Muscle of back (tissue), 11 donors: ENCODE measurements around the gene SRPK3. TPM values are rescaled to one million over a fixed set of nuclear protein-coding genes. Genes with fewer than 3 reads are reported as not detected.
"Not testable (repeated sequence)": the region's sequence is repeated elsewhere in the genome, so short reads cannot be mapped to it uniquely, and the experiment has no call there.

Experiments used
- DNase-seq, 3 donors: peaks; one replicate each; pipeline versions ENCODE4 v3.0.0 to v3.0.0-alpha.2; 2013
- polyA plus RNA-seq, 10 donors: library from polyadenylated mRNA; unstranded; fragments of 120-200 nt; gene quantifications; one replicate each; pipeline ENCODE4 v1.2.1, GENCODE V29; 2013; ENCODE audit not compliant: insufficient read length in 10 of 10

Gene SRPK3
- polyA plus RNA-seq, 10 donors, result 116 to 277 (median 198) TPM

GRCh38 chrX:153802513-153803045 is 21.7 kb downstream of the SRPK3 start:
- no peak for DNase-seq

DNA sequence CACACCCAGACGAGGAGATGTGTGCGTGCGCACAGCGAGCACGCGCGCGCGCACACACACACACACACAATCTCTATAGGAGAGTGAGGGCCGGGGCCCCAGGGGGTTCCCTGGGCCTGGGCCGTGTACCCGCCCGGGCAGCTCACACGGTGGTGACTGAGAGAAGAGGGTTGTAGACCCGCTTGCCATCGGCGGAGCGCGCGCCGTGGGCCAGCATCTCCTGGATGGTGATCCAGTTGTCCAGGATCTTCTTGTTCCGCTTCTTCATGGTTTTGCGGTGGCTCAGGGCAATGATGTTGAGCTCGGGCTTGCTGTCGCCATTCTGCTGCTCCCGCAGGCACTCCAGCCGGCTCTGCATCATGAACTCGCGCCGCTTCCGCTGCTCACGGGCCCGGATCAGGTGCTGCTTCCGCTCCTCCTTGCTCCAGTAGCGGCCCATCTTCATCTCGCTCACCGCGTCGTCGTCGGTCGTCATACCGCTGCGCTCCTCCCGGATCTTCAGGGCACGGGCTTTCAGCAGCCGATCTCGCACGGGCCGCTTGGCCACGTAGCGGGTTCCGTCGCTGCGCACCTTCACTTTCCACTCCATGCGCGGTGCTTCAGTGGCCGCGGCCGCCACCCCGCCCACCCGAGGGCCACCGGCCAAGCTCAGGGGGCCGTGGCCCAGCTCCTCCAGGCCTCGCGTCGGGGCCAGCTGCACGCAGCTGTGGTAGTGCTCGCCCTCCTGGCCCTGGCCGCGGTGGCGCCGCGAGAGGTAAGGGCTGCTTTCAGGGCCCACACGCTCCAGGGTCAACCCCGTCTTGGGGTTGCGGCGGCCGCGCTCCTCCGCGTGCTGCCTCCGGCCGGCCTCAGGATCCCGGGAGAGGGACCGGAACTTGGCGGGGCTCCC is 22.6 kb downstream of the SRPK3 start:
- DNase-seq, result no peak

DNA sequence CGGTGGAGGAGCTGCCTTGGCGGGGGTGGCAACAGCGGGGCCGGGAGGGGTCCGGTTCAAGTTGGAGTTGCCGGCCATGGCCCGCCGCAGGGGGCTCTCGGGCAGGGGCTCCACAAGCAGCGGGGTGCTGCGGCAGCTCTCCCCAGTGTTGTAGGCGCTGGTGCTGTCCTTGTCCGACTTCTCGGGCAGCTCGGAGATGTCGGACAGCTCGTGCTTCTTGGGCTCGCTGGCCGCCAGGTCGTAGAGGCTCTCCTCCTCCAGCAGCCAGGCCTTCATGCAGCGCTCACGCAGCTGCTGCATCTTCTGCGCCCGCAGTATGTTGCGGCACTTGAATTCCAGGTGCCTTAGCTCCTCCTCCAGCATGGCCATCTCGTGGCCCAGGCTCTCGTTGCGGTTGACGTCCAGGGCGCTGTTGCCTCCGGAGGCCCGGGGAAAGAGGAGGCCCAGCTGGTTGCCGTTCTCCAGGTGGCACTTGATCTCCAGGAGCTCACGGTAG is 23.3 kb downstream of the SRPK3 start:
- DNase-seq, result no peak

DNA sequence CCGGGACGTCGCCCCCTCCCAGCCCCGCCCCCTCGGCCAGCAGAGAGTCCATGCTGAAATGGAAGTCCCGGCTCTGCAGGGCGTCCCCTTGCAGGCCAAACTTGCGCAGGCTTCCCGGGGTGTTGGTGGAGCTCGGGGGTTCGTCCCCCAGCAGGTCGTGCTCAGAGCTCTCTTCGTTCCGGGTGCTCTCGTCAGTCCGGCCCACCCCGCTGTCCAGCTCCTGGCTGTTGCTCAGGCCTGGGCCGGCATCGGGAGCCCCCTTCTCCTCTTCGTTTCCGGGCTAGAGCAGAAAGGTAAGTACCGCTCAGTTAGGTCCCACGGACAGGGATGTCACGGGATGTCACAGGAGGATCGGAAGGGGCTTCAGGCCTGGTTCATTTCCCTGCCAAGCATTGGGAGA is 23.8 kb downstream of the SRPK3 start:
- DNase-seq, result no peak

- DNase-seq, result no peak
These were observed 24.6 kb downstream of the SRPK3 start for GRCh38 chrX:153805436-153805835.

DNA sequence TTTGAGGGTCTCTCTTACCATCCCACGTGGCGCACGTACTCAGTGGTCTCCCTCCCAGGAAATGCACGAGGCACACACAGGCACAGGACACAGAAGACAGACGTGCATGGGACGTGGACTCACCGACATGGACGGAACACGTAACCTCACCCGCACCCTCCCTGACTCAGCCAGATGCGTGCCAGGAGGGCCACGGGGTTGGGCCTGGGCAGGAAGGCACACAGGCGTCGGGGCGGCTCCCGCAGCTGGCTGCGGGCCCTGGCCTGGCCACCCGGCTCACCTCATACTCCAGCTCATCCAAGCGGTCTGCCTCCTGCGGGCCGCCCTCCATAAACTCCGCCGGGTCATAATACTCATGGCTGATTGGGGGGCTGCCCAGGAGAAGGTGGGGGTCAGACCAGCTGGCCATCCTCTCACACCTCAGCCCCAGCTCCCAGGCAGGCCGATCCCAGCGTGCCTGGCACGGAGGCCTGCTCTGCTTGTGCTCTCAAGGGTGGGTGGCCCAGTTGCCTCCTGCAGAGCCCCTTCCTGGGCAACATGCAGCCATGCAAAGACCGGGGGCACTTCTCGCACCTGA is 26.2 kb downstream of the SRPK3 start:
- DNase-seq, result no peak

DNA sequence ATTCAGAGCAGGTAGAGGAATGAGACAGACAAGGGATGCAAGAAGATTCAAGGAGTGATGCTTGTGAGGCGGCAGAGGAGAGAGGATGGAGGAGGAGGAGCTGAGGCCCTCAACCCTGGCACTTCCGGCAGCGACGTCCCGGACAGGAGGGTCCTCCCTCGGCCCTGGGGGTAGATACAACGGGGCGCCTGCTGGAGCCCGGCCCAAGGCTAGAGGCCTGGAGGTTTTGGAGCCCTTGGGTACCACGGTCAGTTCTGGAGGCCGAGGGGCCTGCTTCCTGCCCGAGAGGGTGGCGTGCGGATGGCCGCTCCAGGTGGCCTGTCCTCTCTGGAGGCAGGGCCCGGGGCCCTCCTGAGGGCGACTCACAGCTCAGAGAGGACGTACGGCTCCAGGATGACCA is 27.1 kb downstream of the SRPK3 start:
- DNase-seq, result no peak

DNA sequence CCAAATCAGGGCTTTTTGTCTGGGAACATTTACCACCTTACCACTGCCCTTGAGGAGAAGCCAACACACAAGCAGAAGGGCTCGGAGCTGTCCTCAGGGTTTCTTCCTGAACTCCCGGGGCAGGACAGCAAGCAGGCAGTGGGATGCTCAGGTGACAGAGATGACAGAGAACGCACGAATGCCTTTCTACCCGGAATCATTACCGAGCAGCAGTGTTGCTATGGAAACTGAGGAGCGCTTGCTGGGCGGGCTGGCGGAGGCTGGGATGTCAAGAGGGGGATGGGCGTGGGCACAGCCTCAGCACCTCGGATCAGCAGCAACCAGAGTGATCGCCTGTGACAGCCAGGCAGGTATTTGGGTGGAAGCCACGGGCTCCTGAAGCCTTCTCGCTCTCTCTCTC is 31.4 kb downstream of the SRPK3 start:
- no peak for DNase-seq

- DNase-seq, result no peak
These were observed 32.3 kb downstream of the SRPK3 start for GRCh38 chrX:153813161-153813560.

DNA sequence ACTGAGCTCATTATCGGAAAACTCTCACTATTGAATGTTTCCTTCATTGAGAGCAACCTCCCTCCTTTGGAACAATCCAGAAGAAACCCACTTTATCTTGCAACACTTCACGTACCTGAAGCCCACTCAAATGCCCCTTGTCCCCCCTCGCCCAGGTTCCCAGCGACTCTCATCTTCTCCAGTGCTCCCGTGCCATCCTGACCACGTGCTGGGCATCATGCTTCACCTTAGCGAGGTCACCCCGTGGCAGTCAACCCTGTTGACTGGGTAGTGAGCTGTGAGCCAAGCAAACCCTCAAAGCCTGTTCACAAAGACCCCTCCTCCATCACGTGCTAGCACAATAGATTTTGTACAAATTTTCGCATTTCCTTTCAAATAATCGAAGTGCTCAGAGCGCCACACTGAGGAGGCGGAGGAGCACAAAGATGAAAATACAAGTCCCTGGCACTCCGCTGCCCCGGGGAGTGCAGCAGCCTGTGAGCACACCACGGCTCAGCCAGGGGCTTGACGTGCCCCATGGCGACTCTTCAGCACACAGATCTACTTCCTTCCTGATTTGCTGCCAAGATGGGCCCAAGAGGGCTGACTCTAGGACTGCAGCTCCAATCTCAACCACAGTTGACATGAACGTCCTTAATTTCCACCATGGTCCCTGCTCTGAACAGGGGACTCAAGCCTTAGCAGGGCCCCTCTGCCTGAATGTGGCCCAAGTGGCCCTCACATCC is 33.9 kb downstream of the SRPK3 start:
- no peak for DNase-seq

DNA sequence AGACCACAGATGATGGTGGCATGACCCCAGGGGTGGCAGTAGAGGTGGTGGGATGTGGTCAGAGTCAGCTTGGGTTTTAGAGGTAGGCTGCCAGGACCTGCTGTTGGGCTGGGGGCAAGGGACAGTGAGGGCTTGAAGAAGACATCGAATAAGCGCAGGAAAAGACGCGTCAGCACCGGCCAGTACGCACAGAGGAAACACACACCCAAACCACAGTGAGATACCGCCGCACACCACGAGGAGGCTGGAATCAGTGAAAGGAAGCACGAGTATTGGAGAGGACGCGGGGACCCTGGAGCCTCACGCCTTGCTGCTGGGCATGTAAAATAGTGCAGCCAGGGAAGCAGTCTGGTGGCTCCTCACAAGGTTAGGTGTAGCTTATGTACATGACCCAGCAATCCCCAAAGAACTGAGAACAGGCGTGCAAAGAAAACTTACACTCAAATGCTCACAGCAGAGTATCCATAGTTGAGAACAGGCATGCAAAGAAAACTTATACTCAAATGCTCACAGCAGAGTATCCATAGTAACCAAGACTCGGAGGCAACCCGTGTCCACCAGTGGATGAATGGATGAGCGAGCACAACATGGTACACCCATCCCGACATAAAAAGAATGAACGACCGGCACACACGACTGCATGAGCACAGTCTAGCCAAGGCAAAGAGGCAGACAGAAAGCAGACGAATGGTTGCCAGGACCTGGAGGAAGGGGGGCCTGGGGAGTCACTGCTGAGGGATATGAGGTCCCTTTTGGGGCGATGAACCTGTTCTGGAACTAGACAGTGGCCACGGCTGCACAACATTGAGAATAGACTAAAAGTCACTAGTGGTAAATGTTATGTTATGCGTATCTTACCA is 36.2 kb downstream of the SRPK3 start:
- no peak for DNase-seq

GRCh38 chrX:153818064-153818463 is 37.2 kb downstream of the SRPK3 start:
- DNase-seq, result not testable (repeated sequence)

- peak; percentile 12 to 65 (median 34) for DNase-seq
These were observed 37.9 kb downstream of the SRPK3 start for GRCh38 chrX:153818571-153819383.

DNA sequence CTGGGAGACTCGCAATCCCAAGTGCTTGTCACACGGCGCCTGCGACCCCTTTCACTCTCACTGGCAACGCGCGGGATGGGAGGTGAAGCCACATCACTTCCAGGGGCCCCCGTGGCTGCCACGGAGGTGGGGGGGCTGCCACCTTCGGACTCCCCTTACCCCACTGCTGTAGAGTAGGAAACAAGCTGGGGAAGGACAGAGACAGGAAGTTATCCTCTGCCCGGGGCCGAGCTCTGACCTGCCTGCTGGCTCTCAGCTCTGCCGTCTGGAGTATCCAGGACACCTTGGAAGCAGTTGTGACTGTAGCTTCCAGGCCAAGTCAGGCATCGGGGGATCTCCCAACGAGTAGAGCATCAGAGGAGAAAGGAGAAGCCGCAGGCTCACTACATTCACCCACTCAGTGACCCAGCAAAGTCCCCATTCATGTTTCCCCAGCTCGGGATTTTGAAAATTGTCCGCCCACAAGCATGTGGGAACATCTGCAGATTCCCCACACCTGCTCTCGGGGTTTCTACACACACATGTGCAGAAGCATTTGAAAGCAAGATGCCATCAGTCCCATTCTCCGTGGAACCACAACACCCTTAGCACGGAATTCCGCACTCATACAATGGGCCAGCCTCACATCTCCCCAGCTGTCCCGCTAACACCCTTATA is 38.7 kb downstream of the SRPK3 start:
- peak in 1 of 3 donors; percentile 38 for DNase-seq

DNA sequence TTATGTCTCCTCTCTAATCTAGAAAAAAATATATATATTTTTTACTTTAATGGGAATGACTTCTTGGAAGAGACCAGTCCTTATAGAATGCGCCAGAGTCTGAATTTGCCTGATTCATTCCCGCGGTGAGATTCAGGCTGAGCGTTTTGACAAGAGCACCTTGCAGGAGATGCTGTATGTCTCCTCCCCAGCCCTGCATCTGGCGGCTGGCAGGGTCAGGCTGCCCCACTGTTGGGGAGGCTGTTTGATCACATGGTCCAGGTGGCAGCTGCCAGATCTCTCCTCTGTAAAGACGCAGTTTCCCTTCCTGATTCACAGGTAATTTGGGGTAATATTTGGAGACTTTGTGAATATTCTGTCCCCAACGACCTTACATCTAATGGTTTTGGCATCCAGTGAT is 39.8 kb downstream of the SRPK3 start:
- no peak for DNase-seq

DNA sequence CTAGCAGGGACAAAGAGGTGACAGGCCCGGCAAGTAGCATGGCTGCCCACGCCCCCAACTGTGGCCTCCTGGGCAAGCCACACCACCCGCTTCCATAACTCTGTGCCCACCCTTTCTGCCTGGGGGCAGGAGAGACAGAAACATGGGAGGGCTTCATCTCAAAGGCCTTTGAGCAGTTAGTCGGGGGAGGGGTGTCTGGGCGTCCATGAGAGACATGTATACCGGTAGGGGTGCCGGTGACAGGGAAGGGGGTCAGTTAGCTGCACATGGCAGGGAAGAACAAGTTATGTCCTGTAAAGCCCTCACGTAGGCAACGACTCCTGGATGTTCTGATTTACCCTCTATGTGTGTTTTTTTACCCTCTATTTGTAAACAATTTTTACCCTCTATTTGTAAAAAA is 40.2 kb downstream of the SRPK3 start:
- DNase-seq, result no peak

DNA sequence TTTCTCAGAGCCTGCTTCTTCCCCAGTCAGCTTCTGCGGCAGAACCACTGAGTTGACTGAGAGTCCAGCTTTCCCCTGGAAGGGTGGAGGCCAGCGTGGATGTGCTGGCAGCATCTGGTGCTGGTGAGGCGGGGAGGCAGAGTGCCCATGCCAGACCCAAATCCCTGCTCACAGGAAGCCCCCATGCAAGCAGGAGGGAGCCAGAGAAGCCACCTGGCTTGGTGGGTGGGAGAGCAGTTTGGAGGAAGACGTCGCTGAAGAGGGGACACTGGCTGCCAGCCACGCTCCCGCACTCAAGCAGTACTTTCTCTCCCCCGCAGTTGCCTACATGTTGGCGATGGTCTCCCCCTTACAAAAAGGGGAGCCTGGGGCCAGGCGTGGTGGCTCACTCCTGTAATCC is 43.5 kb downstream of the SRPK3 start:
- DNase-seq, result no peak

DNA sequence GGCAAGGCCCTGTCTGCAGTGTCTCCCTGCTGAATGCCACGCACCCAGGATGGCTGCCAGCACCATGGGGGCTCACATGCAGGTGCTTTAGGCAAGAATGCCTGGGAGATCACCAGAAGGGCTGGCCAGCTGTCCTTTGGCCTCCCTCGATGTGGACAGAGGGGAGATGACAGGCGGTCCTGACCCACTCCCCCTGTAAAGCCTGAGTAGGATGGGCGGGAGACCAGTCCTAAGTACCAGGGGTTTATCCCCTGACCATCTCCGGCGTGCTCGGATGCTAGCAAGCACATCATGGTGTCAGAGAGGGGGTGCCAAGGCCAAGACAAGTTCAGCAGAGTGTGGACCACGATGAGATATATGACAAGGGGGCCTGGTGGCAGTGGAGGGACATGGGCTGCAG is 44.2 kb downstream of the SRPK3 start:
- no peak for DNase-seq

GRCh38 chrX:153827016-153827415 is 46.2 kb downstream of the SRPK3 start:
- DNase-seq, result no peak

- DNase-seq, result no peak
These were observed 47.1 kb downstream of the SRPK3 start for GRCh38 chrX:153827903-153828302.
